Activated CD8-positive, alpha-beta memory T cell treated with anti-CD3 and anti-CD28 coated beads, Interleukin-2, amount 50 U/mL, for 24 hours (primary cell): ENCODE results near the gene FOXN3.
"Not testable (repeated sequence)": the region's sequence is repeated elsewhere in the genome, so short reads cannot be mapped to it uniquely, and the experiment has no call there.

Experiments
- DNase-seq: peaks from one replicate; pipeline ENCODE4 v3.0.0-alpha.2; 2020; ENCODE audit errors: extremely low read depth

FOXN3 gene

DNA sequence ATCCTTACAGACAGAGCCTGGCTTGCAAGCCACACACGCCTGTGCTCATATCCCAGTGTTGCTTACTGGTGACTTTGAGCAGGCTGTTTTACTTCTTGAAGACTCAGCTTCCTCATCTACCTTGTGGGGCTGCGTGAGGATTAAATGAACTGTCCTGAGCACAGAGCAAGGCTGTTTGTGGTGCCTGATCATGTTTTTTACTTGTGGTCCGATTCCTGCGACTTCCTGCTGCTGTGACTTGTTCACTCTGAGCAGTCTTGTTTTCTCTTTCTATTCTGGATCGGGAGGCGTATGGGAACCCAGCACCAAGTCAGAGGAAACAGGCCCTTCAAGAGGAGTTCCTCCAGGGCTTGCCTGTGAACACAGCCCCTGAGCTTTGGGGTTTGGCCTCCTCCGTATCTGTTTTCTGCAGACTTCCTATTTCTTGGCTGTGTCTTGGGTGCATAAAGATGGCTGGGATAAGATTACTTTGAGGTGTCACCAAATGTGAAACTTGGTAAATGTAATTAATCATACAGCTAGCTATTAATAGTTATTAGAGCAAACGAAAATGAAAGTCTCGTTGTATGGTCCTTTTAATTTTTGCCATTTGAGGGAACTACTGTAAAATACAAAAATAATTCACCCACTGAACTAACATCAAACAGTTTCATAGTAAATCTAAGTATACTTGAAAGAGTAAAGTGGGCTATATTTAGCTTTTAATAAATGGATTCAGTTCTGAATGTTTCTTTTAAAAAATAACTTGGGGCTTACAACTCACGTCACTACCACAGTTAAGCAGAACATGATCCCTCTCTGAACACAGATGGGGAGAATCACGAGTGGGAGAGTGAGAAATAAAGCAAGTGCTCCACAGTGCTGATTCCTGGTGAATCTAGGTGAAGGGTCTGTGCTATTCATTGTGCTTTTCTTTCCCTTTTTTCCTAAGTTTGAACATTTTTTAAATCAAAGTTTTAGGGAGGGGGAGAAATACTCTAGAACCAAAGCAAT, 251.5 kb downstream of the FOXN3 start:
- DNase-seq: no peak

DNA sequence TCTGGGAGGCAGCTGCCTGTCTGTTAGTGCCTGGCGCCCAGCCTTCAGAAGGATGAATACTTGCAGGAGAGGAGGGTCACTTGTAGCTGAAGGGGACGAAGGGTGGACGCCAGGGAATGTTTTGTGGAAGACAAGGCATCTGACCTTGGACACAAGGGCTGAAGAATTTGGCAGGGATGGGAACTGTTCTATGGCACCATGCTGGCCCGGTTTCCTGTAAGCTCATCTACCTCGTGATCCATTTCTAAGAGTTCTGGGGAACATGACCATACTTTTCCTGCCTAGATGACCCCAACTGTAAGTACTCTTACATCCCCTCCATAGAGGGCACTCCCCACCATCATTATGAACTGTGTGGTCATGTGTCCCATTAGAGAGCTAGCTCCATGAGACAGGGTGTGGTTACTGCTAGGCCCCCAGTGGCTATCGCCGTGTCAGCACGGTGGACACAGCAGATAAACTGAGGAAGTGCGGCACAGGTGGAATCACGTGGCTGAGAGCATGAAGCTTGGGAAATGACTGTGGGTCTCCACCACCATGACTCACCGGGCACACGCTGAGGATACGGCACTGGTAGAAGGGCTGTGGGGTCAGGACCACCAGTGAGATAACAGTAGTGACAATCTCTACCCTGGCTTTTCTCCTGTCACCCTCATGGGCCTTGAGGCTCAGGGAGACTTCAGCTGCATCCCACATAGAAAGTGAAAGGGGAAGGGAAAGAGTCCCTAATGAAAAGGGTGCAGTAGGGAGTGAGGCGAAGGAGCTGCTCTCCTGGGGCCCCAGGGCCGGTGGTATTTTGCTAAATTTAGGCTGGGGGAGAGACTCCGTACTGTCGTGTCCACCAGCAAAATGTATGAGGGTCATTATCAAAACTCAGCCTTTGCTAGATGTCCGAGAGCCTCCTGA, 252.6 kb downstream of the FOXN3 start:
- DNase-seq: no peak

DNA sequence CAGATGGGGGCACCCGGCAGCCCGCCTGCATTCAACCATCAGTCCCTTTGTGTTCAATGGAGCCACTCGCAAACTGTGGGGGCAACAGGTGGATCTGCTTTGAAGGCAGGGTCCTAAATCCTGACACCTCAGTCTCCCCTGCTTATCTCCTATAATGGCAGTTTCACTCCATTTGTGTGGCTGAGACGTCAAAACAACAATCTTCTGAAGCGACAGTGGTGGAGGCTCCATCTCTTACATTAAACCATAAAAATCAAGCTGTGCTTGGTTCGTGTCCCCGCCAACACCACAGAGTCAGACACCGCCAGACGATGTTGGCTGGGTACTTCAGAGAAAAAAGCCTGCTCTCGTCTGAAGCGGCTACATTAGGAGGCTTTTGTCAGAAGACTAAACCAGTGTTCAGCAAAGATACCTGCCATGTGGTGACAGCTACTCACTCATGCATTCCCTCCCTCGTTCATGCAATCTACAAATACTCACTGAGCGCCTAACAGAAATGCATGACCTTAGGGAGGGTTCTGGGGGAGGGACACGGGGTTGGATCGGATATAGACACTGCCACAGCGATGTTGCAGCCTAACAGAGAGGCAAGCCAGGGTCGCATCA, 253.9 kb downstream of the FOXN3 start:
- DNase-seq: no peak

DNA sequence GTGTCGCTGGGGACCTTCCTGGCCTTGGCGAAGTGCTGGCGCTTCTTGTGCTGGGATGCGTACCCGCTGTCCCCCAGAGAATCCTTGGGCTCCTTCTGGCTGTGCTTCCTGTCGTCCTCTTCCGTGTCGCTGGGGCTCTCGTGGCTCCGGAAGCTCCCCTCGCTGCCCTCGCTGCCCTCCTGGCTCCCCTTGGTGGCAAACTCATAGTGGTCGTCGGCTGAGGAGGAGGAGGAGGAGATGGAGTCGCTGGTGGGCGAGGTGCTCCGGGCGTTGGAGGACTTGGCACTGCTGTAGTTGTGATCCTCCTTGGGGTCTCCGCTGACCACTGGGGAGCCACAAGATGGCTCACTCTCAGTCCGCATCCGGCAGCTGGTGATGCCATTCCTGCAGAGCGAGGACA, 254.4 kb downstream of the FOXN3 start:
- DNase-seq: no peak

DNA sequence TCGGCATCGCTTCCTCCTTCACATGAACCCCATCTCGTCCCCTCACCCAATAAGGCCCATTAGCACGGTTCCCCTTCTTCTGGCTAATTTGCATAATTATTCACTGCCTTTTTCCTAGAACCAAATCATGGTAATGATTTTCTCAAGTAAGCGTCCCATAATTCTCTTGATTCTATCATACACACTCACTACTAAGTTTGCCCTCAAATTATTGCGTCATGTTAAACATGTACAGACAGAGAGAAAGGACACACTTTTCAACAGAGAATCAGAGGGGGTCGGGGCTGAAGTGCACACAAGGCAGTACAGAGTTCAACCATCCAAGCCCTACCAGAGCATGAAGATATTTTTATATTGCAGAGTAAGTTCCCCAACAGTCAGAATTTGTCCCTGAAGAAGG, 256.6 kb downstream of the FOXN3 start:
- no peak for DNase-seq

DNA sequence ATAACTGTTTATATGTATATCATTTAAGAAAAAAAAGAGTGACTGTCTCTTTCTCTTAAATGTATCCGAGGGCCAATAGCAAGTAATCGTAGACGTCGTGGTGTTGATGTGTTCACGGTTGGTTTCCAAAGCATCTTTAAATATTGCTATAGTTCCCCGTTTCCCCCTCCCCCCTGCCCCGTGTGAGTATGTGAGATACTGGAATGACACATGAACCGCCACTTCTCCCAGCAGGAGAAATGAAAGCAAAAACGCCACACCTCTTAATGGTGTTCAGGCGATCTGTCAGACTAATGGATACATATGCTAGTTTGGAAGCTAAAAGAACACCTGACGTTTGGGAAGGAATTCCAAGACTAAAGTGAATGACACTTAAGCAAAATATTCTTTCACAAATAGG, 258.3 kb downstream of the FOXN3 start:
- DNase-seq: no peak

DNA sequence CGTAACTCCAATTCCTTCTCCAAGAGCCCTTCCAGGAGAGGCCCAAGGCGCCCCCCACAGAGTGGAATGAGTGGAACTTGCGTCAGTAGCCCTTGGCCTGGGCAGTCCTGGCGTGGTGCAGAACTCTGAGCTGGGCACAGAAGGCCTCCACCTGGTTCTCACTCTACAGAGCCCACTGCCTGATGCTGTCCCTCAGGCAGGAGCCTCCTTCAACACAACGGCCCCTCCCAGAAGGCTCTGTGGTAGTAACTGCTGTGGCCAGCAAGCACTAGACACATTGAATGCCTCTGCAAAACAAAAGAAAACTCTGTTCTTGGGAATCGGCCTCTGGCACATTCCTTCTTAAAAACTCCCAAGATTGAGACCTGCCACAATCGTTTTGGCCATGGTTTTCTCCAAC, 258.9 kb downstream of the FOXN3 start:
- not testable (repeated sequence) for DNase-seq

DNA sequence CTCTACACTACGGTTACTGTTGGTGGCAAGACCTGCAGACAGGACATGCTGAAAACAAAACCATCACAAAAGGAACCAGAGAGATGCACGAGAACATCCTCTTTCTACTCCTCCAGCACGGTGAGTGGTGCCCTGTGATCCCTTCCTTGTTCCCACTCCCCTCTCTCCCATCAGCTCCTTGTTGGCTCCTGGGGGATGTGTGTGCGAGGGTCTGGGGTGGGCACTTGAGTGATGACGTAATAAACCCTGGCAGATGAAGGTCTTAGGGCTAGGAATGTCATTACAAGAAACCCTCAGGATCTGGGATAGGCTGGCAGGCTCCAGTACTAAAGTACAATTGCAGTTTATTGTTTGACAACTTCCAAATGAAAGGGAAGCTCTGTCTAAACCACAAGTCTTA, 261.5 kb downstream of the FOXN3 start:
- no peak for DNase-seq

DNA sequence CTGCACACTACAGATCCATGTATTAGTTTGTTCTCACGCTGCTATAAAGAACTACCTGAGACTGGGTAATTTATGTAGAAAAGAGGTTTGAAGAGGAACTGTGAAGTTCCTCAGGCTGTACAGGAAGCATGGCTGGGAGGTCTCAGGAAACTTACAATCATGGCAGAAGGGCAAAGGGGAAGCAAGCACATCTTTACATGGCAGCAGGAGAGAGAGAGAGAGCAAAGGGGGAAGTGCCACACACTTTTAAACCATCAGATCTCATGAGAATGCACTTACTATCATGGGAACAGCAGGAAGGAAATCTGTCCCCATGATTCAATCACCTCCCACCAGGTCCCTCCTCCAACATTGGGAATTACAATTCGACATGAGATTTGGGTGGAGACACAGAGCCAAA, 265.3 kb downstream of the FOXN3 start:
- DNase-seq: not testable (repeated sequence)

DNA sequence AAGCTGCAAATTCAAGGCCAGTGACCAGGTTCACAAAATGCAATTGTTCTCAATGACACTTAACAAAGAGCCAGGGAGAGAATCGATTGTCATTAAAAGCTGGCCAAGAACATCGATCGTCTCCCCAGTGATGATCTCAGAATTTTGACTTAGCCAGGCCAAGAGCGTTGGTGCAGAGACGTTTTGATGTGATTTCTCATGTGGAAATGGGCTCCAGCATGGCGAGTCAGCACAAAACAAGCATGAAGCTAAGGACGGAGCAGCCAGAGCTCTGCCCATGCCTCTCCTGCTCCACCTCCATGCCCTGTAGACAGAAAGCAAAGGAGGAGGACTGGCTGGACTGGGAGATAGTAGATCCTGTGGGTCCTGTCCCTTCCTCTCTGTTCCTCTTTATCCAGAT, 270.8 kb downstream of the FOXN3 start:
- DNase-seq: no peak

DNA sequence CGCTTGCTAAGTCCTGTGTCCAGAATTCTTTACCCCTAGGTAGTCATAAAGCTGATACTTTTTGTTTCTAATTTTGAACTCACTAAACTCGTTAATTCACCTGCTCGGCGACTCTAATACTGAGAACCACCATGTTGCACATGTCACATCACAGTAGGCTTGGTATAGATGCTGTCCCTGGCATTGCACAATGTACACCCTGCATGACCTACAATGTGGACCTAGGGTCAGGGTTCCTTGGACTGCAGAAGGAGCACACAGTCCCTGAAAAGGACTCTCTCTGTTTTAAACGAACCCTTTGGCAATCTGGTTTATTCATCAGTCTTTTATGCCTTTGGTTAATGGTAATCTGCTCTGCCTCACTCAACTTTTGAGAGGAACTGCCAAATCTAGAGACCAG, 272.4 kb downstream of the FOXN3 start:
- DNase-seq: no peak

DNA sequence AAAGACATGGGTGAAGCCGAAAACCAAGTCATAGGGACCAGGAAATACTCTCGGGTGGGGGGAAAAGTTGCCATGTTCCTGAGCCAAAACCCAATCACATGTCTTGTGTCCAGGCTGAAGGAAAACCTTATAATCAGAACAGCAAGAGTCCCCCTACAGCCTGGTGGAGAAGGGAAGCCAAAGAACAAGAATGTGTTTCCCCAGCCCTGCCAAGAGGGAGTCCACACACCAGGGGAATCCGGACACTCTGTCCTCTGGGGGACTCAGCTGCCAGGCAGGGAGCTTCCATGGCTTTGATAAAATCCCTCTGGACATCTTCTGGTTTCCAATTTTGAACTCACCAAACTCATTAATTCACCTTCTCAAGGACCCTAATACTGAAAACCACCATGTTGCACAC, 273.0 kb downstream of the FOXN3 start:
- DNase-seq: no peak

DNA sequence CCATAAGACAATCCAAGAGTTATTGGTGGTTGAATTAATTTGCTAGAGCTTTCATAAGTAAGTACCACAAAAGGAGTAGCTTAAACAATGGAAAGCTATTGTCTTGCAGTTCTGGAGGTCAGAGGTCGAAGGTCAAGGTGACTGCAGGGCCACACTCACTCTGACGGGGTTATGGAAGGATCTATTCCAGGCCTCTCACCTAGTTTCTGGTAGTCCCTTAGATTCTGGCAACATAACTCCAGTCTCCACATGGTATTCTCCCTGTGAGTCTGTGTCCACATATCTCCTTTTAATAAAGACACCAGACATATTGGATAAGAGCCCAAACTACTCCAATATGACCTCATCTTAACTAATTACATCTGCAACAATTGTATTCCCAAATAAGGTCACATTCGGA, 273.4 kb downstream of the FOXN3 start:
- DNase-seq: no peak

DNA sequence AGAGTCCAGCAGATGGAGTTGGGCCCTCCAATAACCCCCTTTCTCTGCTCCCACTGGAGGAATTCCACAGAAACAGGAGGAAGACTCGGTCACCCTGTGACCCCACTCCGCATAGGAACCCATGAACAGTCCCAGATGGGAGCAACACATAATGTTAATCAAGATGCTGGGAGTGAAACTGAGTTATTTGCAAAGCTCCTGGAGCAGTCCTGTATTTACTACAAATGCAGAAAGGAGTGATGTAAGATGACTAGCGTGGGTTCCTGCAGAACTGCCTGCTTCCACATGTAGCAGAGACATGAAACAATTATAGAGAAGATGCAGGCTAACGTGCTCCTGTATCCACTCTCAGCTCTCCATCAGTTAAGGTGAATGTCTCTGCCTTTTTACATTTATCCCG, 274.7 kb downstream of the FOXN3 start:
- DNase-seq: no peak

DNA sequence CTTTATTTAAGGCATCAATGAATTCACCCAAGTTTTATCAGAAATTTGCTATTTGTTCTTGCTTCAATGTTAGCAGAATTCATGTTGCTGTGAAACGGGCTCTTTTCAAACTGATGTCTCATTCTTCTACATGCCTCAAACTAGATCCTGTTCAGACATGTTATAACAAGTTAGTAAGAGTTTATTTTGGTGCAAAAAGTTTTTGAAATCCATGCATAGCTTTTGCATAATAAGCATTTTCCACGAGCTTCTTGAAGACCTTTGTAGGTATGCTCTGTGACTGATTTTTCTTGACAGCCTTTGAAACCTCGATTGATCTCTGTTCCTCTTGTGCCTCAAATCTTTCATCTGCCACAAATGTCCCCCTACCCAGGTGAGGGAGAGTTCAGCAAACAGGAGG, 275.2 kb downstream of the FOXN3 start:
- DNase-seq: no peak

DNA sequence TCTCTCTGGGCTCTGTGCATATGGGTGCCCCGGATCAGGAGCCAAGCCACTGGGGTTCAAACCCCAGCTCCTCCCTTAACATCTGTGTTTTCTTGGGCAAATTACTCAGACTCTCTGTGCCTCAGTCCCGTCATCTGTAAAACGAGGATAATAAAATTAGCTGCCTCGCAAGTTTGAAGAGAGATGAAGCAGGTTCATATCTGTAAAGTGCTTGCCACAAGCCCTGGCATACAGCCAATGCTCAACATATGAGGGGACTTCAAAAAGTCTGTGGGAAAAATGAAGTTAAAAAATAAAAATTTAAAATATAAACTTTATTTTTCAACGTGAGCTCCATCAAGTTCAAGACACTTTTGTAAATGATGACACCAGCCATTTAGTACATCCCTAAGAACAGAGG, 276.7 kb downstream of the FOXN3 start:
- no peak for DNase-seq

DNA sequence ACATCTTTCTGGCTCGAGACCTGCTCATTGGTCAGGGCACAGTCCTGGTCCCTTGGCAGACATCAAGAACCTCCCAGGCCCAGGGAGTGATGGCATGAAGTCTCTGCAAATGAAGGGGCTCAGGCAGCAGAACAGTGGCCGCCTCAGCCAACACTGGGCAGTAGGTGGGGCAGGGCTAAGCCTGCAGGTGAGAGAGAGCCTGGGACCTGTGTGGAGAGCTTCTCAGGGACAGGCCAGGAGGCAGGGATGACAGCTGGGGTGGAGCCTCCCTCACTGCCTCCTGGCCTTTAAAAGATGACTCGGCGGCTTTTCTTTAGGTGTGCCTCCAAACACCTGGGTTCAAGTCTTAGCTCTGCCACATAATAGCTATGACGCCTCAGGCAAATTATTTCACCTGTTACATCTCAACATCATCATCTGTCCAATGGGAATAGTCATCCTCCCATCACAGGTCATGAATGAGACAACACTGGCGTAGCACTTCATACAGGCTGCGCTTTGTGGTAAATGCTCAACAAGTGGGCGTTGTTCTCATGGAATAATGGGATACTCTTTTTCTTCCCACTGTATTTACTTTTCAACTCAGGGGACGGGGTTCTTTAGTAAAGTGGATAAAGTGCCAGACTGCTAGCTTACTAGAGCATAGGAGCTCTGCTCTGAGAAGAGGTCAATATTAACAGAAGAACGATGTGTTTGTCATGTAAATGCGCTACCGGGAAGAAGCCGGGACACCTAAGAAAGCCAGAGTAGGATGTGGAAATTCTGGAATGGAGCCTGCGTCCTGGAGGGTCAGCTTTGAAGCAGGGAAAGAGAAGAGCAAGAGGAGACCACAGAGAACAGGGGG, 277.4 kb downstream of the FOXN3 start:
- DNase-seq: no peak

DNA sequence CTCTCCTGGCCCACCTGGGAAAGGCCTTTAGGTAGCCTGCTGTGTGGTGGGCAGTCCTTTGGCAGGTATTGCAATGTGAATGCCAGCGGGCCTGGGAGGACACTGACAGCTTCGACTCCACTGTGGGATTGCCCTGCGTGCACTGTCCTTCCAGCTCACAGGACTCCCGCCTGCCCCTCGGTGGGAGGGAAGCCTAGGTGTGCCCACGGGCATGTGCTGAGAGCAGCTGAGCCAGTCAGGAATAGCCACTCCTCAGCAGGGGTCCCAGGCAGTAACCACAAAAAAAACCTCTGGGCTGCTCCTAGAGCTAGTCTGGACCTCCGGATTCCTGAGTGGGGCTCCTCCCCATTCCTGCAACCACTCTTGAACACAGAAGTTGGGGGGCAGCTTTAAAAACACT, 278.2 kb downstream of the FOXN3 start:
- DNase-seq: no peak

DNA sequence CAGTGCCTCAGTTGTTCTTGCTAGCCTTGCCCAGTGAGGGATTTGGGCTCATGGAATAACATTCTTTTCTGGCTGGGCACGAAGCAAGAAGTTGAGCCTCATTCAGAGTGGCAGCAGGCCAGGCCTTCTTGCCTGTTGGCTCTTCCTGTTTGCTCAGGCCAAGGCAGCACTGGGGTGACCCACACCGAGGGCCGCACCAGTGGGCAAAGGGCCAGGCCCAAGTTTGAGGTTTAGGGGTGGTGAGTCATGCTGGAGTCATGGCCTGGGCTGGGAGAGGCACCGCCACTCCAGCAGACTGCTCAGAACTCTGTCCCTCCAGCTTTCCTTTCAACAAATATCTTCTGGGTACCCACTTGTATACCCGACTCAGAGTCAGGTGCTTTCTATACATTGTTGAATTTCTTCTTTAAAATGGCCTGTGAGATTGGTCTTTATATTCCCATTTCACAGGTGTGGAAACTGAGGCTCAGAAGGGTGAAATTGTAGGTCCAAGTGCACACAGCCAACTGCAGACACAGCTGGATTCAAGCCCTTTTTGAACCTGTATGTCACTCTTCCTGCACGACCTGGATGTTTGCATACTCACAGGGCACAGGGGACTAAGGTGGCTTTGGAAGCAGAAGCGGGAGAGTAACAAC, 279.4 kb downstream of the FOXN3 start:
- no peak for DNase-seq

DNA sequence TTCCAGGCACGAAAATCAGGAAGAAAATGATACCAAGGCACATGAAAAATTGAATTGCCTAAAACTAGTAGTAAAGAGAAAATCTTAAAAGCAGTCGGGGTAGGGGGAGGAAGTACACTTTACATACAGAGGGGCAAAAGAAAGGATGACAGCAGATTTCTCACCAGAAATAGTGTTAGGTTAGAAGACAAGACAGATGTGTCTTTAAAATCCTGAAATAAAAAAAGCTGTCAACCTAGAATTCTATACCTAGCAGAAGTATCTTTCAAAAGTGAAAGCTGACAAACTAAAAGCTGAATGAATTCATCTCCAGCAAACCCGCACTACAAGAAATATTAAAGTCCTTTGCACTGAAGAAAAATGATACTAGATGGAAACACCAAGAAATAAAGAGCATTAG, 280.4 kb downstream of the FOXN3 start:
- no peak for DNase-seq

DNA sequence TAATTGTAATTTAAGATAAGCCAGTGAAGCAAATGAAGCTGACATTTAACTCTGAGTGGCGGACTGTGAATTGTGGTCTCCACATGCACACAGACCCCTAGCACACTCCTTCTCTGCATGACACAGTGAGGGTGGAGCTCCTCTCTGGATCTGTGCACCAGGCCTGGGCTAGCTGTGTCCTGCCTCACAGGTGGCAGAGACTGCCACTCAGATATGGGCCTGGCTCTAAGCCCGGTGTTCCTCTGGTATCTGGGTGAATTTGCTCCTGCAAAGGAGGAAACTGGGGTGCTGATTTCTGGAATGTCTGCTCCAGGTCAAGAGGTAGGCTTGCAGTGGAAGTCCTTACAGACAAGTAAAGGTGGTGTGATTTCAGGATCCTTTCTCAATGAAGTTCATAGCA, 282.4 kb downstream of the FOXN3 start:
- DNase-seq: no peak
